Right atrium auricular region (tissue), 2 donors: ENCODE data around the gene TIGD1. TPM values are rescaled to one million over a fixed set of nuclear protein-coding genes. Genes with fewer than 3 reads are reported as not detected.

Source experiments
- DNase-seq: peaks from one replicate; pipeline ENCODE4 v3.0.0-alpha.2; 2019; ENCODE audit warnings: low spot score
- H3K27ac ChIP-seq, 2 donors: fragments of 200-600 bp; sonication (generic); 1 replicate in 1 of 2; 2 replicates in 1 of 2; pipeline ENCODE4 v1.5.1; 2016 to 2019
- H3K27me3 ChIP-seq, 2 donors: fragments of 200-600 bp; sonication (generic); one replicate each; pipeline versions ENCODE4 v1.5.1 to v1.6.0; 2017 to 2019
- H3K36me3 ChIP-seq: fragments of 200-600 bp; sonication (generic); one replicate; pipeline ENCODE4 v1.5.1; 2016
- H3K4me1 ChIP-seq, 2 donors: fragments of 200-600 bp; sonication (generic); one replicate each; pipeline versions ENCODE4 v1.5.1 to v1.6.0; 2017 to 2019
- H3K4me3 ChIP-seq, 2 donors: fragments of 200-600 bp; sonication (generic); 1 replicate in 1 of 2; 2 replicates in 1 of 2; pipeline ENCODE4 v1.5.1; 2017 to 2019; ENCODE audit warnings: mild to moderate bottlenecking in 1 of 2, moderate library complexity in 1 of 2
- H3K9me3 ChIP-seq, 2 donors: fragments of 200-600 bp; sonication (generic); one replicate each; pipeline ENCODE4 v1.5.1; 2019
- CTCF ChIP-seq, 2 donors: fragments of 200-600 bp; sonication (generic); IDR thresholded peaks; one replicate each; pipeline ENCODE4 v1.5.1; 2019; ENCODE audit warnings: antibody characterized with exemption in 2 of 2
- total RNA-seq, 2 donors: library from RNA; depleted of rRNA; stranded (reverse); fragments of >200 nt; gene quantifications; one replicate each; pipeline ENCODE4 v1.1.0, GENCODE V29; 2016

The TIGD1 gene
- total RNA-seq, 2 donors from 2014 or later = 1.7 to 2.0 TPM

GRCh38 chr2:232581725-232582124 lies 31.4 kb upstream of the TIGD1 start:
- no peaks in the 10 kb centered on the region for H3K27me3 ChIP-seq
- H3K4me1 ChIP-seq = no peaks in the 10 kb centered on the region
- peaks cover 29% of the 10 kb centered on the region for H3K36me3 ChIP-seq
- H3K27ac ChIP-seq = no peak overlapping the region
- TF ChIP-seq CTCF (IDR thresholded peaks at IDR 0.05) = no peak
- no peak overlapping the region for H3K4me3 ChIP-seq
- no peaks in the 10 kb centered on the region for H3K9me3 ChIP-seq
- no peak for DNase-seq

DNA sequence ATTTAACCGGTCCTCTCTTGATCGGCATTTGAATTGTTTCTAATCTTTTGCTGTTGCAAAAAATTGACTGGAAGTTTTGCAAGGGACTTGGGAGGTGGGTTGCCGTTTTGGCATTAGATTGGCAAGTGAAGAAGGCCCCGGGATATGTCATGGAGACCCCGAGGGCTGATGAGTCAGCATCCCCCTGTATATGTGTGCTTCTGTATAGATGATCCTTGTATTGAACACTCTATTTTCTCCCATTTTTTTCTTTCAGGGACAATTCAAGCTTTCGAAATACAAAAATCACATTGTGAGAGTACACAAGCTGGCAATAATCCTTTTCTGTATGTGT lies 30.3 kb upstream of the TIGD1 start:
- Histone ChIP-seq H3K27ac (no peak overlapping the region), H3K36me3 (peaks cover 29% of the 10 kb centered on the region)
- no peak for TF ChIP-seq CTCF (IDR thresholded peaks at IDR 0.05)

DNA sequence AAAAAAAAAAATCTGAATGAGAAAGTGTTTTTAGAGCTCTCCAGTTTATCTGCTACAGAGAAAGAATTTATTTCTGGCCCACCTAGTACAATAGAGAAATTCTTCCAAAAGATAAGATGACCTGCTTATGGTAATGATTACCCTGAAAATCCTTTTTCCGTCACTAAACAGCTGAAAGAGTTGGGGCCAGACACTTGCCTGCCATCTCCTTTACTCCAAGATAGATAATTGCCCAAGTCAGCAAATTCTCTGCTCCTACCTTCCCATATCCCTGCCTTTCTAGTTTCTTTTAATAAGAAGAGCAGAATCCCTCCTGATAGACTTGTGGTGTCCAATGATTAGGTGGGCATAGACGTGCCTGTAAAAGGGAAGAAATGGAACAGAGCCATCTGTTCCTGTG lies 28.3 kb upstream of the TIGD1 start:
- H3K36me3 ChIP-seq = peaks cover 40% of the 10 kb centered on the region

More for the DNA sequence above, 30.3 kb upstream of the TIGD1 start:
- Histone ChIP-seq H3K9me3 (no peaks in the 10 kb centered on the region), H3K27me3 (no peaks in the 10 kb centered on the region), H3K4me1 (no peaks in the 10 kb centered on the region), H3K4me3 (no peak overlapping the region)
- no peak for DNase-seq

DNA sequence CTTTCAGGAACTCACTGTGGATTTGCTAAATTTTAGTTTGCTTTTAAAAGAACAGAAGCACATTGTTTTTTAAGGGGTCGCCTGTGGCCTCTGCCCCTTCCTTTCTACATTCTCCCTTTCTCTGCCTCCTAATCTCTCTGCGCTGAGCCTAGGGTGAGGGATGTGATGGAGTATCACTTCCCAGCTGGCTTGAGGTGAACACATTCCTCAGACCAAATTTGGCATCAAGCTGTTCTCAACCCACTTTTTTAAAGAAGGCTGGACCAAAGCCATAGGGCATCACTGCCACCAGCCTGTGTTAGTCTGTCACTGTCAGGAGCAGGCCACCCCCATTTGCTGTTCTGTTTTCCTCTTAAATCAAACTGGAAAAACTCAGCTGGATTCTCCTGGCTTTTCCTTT lies 27.5 kb upstream of the TIGD1 start:
- H3K4me3 ChIP-seq = no peak overlapping the region
- no peak overlapping the region for H3K27ac ChIP-seq
- H3K27me3 ChIP-seq = no peaks in the 10 kb centered on the region
- DNase-seq = no peak
- TF ChIP-seq CTCF (IDR thresholded peaks at IDR 0.05) = no peak
- peaks cover 45% of the 10 kb centered on the region for H3K36me3 ChIP-seq
- no peaks in the 10 kb centered on the region for H3K9me3 ChIP-seq
- H3K4me1 ChIP-seq = no peaks in the 10 kb centered on the region

More for the DNA sequence above, 28.3 kb upstream of the TIGD1 start:
- Histone ChIP-seq H3K27me3 (no peaks in the 10 kb centered on the region), H3K4me1 (no peaks in the 10 kb centered on the region), H3K9me3 (no peaks in the 10 kb centered on the region), H3K4me3 (no peak overlapping the region), H3K27ac (no peak overlapping the region)
- no peak for DNase-seq
- no peak for TF ChIP-seq CTCF (IDR thresholded peaks at IDR 0.05)

GRCh38 chr2:232576995-232577394 lies 26.6 kb upstream of the TIGD1 start:
- no peak for DNase-seq
- peaks cover 45% of the 10 kb centered on the region for H3K36me3 ChIP-seq
- H3K27me3 ChIP-seq = no peaks in the 10 kb centered on the region
- H3K4me1 ChIP-seq = no peaks in the 10 kb centered on the region
- no peak for TF ChIP-seq CTCF (IDR thresholded peaks at IDR 0.05)
- no peak overlapping the region for H3K4me3 ChIP-seq
- H3K27ac ChIP-seq = no peak overlapping the region
- no peaks in the 10 kb centered on the region for H3K9me3 ChIP-seq

GRCh38 chr2:232575404-232575746 lies 25.0 kb upstream of the TIGD1 start:
- Histone ChIP-seq H3K36me3 (peaks cover 31% of the 10 kb centered on the region), H3K9me3 (no peaks in the 10 kb centered on the region), H3K4me1 (no peaks in the 10 kb centered on the region), H3K27me3 (no peaks in the 10 kb centered on the region), H3K4me3 (no peak overlapping the region), H3K27ac (no peak overlapping the region)
- DNase-seq = no peak
- no peak for TF ChIP-seq CTCF (IDR thresholded peaks at IDR 0.05)
